NCI-H226 (cell line): ENCODE measurements around the gene GPR39.

Experiments used
- DNase-seq: peaks from one replicate; pipeline ENCODE4 v3.0.0-alpha.2; 2015

GPR39 gene

DNA sequence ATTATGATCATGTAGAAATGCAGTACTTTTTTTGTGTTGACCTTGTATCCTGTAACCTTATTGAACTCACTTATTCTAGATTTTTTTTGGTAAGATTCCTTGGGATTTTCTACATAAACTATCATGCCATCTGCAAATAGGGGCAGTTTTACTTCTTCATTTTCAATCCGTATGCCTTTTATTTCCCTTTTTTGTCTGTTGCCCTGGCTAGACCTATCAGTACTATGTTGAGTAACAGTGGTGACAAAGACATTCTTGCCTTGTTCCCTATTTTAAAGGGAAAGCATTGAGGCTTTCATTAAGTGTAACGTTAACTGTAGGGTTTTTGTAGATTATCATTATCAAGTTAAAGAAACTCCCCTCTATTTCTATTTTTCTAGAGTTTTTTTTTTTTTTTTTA, 161.1 kb downstream of the GPR39 start:
- no peak for DNase-seq

DNA sequence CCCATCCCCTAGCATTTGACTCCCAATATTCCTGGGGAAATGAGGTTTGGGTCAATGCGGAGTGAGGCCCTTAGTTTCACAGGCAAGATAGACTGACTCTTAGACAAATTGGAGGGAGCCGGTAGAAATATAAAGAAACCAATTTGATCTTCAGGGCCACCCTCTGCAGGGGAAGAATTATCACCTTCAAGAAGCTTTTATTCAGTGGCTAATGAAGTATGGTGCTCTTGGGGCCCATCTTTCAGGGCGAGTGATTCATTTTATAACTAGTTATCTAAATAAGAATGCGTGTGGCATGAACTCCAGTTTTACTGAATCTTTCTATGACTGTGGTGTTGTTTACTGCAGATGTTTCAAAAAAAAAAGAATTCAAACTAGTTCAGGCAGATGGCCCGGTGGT, 165.0 kb downstream of the GPR39 start:
- DNase-seq = no peak

DNA sequence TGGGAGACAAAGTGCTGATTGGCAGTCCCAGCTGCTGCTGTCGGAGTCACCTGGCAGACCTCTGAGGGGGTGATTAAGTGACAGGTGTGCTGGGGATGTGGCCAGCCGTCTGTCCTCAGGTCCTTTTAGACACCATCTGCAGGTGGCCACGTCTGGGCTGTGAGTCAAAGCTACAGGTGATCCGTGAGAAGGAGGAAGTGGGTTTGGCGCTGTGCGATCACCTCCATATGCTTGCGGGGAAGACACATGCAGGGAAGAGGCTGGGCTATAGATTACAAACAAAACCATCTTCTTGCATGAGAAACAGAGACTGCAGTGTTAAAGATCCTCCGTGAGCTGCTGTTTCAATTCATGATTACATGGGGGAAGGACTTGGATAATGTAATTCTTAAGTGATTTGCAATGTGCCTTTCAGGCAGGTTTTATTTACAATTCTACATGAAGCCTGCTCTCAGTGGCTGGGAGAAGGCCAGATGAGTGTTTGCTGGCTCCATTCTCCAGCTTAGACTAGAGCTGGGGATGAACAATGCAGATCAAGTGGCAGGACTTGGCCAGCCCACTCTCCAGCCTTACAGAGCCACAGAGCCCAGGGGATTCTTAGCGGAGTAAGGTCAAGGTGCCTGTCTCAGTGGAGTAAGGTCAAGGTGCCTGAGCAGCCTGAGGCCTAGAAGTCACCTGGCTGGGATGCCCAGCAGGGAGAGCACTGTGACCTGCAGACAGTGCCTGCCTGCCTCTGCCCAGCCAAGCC, 165.6 kb downstream of the GPR39 start:
- no peak for DNase-seq

DNA sequence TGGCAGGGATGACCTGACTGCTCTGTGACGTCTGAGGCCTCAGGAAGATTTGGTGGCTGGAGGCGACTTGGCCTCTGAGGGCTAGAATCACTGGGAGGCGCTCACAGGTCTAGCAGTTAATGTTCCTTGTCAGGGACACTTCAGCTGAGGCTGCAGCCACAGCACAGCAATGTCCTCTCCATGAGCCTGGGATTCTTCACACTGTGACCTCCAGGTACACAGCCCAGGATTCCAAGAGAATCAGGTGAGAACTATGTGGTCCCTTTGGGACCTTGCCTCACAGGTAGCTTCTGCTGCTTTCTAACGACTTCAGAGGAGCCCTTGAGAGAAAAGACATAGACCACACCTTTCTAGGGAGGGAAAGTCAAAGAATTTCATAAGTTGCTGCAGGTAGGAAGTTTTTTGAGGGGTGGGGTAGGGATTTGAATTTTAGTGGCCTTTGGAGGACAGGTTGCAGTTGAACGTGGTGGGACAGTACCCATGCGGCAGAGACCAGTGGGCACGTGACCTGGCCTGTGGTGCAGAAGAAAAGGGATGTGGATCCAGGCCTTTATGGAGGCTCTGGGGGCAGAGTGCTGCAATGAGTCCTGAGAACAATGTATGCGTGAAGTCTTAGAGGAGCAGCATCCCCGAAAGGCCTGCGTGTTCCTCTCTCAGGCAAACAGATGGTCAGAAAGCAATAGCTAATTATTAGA, 167.2 kb downstream of the GPR39 start:
- no peak for DNase-seq

DNA sequence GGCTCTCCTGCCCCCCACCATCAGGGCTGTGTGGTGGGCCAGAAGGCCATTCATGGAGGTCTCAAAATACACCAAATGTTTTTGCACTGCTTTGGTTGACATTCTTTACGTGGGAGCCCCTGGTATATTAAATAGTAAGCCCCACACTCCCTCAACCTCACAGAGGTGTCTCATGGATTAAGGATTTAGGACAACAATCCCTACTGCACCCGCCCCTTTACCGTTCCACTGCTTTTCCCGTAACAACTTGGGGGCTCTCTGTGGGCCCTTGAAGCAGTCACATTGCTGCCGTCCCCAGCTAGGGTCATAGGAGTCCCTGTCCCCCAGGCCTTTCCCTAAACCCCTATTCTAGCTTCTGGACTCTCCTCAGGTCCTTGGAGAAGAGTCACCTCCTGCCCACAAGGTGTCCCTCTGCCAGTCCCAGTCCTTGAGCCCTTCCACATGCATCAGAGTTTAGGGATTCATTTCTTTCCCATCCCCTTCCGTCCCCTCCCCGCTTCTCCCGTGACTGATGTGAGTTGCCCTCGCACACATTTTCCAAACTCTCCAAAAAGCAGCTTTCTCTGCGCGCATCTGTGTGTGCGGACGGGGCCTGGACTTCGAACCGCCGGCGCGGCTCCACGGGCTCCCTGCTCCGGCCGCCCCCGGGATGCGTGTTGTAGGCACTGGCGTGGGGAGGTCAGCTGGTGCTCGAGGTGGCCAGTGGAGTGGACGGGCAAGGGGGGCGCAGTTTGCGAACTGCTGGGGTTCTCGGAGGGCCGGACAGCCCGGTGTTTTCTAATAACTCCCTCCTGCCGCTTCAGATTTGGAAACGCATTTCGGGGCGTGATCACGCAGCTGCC, 168.6 kb downstream of the GPR39 start:
- DNase-seq = no peak

DNA sequence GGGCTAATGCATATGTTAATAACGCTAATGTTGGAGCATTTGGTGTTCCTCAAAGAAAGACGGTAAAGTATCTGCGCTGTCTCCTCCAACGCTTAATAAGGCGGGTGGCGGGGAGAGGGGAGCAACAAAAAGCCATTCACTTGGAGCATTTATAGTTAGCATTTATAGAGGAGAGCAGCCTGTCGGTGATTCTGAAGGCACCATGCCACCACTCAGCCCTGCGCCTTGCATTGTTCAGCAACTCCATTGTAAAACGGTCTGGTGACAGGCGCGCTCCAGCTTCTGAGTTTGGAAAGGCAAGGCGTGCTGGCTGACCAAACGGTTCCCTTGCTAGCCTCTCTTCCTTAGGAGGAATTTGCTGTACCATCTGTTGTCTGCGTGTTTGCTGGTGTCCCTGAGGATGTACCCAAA, 169.5 kb downstream of the GPR39 start:
- DNase-seq = no peak

DNA sequence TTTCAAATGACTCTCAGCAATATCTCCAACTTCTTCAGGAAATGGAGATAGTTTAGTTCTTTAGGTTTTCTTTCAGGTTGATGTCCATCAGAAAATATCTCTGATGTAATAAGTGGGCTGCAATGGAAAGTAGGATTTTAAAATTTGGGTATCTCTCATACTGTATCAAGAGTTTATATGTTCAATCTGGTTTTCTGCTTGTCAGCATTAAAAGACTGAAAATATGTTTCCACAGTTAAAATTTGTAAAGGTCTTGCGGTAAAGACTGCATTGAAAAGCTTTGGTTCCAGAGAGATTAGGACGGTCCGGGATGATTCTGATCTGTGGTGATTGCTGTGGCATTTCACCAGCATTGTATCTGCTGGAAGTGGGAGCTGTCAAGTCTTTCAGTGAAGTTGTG, 170.2 kb downstream of the GPR39 start:
- DNase-seq = no peak

DNA sequence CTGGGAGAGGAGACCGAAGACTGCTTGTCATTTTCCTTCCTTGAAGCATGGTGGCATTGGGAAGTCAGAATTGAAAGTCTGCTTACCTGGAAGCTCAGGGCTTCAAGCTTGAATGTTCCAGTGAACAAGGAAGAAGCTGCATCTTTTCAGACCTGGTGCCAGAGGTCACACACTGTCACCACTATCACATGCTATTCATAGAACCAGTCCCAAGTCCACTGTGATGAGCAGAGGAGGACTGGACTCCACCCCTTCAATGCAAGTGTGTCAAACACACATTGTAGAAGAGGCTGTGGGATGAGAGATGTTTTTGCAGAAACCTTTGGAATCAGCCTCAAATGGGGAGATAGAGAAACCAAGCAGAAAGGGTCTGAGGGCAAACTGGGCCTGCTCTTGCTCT, 172.0 kb downstream of the GPR39 start:
- DNase-seq = no peak

DNA sequence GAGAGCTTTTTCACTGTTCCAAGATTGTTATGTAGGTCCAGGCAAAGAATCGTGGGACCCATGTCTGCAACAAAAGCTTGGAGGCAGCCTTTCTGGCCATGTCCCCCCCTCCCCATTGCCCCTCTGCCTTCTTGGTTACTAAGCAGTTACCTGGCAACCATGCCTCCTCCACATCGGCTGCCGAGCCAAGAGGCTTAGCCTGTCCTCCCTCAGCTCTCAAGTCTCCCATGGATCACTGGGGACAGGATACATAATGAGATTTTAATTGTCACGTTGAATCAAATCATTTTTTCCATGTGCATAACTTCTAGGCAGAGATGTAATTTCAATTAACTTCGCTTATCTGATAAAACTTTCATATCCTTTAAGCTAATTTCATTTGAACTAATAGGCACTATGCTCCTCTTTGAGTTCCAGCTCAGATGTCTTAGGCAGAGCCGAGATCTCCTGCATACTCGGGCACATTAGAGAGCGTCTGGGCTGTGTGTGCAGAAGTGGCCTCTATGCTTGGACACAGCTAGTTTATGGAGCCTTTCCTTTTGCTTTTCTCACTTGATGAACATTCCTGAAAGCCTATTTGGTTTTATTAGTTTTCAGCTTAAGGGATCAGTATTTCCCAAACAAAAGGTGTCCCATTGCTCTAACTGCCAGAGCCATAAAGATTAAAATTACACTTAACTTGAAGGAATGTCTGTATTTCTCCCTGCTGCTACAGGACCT, 172.7 kb downstream of the GPR39 start:
- no peak for DNase-seq

DNA sequence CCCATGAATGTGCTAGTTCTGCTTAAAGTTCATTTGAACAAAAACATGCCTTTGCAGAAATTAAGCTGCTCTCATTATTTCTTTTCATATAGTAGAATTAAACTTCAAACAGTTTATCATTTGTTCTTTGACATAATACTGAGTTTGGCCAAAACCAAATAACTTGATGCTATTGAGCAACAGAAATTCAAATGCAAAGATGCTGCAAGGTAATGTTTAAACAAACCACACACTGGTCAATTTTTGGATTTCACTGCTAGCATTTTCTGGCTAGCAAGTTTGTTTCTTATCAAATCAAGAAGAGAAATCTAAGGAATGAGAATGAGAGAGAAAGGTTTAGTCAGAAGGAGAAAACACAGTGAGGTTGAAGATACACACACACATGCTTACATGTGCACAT, 173.4 kb downstream of the GPR39 start:
- no peak for DNase-seq

DNA sequence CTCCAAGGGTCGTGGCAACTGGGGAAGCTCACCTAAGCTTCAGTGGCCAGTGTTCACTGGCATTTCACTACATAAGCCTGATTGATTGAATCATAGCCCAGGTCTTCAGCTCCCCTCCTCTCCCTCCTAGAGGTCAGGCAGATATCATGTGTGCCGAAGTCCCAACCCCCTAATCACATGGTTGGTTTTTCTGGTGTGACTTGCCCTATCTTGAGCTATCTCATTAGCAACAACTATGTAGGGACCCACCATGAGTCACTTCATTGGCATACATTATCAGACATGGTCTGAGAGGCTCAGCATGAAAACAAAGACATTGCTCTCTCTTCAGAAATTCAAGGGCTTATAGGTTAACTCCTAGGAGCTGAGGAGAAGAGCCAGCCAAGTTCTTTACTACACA, 176.6 kb downstream of the GPR39 start:
- DNase-seq = no peak

DNA sequence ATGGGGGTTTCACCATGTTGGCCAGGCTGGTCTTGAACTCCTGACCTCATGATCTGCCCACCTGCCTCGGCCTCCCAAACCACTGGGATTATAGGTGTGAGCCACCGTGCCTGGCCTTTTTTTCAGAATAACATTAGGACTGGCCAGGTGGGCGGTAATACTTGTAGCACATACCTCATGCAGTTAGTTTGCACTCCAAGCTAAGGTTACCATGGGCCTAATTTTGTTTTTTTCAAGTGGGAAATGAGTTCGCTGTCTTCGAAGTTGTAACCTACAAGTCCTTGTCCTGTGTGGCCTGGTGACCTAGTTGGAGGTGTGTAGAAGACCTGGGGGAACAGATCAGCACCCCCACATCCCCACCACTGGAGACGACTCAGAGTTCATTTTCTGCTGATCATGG, 178.6 kb downstream of the GPR39 start:
- no peak for DNase-seq

DNA sequence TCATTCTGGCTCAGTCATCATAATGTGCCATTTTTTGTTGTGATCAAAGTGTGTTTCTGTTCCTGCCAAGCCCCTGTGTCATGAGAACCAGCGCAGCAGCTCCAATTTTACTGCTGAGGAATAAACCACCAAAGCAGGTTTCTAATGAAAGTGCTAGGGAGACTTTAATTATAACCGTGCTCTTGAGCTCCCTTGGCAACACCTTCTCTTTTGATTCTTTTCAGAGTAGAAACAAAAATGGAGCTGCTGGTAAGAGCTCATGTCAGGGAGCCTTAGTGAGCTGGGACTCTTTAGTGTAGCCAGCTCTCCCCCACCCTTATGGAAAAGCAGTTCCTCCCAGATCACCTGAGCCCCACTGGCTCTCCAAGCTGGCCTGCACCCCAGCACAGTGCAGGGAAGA, 179.1 kb downstream of the GPR39 start:
- no peak for DNase-seq

DNA sequence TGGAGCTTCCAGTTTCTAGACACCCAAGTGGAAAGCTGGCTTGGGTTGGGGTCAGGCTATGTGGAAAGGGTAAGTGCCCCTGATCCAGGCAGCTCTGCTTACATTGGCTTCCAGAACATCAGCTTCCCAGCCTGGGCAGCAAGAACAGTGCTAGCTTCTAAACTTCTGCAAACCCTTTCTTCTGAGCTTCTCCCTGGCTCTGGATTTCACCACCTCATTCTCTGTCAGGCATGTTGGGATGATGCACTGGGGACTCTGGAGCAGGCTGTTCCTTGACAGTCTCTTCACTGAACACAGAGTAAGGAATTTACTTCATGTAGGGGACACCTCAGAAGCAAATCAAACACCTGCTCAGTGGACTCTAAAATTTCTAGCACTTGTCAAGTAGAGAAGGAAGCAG, 180.6 kb downstream of the GPR39 start:
- no peak for DNase-seq

DNA sequence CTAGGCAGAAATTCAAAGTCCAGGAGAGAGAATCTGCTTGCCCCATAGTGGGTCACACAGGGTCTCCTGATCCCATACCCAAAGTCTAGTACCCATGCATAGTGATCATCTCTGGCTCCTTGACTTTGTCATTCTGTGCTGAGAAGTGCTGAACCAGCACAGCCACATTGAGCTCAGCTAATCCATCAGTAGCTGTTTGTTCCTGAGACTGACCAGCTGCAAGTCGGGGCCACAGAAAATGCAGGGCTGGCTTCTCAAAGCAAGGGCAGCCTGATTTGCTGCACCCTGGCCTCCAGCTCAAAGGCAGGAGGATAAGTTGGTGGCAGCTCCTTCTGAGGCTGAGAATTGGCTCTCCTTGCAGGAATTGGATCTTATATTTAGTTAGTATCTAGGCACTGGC, 181.2 kb downstream of the GPR39 start:
- no peak for DNase-seq

DNA sequence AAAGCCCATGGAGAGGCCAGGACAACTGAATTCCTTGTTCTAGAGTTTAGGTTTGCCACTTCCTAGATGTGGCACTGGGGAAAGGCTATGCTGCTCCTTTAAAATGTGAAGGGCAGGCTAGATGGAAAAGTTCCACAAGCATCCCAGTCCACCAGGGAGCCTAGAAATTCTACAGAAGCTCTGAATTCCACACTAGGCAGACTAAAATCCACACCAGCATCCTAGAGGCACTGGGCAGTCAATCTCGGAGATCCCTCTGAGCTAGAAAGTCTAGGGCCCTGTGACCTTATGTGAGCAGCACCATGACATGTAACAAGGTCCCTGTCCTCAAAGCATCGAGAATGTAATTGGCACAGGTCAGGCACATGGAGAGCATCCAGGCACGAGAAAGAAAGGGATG, 181.9 kb downstream of the GPR39 start:
- no peak for DNase-seq

DNA sequence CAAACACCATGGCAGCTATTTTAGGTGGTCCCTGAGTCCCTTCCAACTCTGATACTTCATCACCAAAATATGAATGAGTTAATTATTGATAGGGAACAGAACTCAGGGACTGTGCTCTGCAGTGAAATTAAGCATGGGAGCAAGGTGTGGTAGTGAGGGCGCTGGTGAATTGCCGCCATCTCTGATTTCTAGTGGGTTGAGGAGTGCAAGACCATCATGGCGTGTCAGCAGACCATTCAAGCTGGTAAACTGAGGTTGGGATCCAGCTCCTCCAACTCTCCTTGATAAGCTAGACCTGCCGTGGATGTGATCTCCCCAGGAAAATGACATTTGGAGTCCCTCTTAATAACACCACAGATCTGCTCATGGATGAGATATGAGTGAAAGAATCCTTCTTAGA, 183.0 kb downstream of the GPR39 start:
- DNase-seq = no peak

DNA sequence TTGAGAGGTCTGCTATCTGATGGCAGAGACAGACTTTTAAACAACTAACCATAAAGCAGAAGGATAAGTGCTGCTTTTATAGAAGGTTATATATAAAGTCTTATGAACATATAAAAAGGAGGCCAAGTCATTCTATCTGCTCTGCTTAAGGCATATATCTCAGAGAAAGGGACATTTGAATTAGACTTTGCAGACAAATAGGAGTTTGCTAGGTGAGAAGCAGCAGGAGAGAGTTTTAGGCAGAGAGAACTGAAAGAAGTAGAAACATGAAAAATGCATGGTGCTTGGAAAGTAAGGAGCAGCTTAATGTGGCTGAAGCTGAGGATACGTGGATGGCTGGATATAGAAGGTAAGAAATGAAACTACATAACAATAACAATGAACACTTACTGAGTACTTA, 188.0 kb downstream of the GPR39 start:
- DNase-seq = no peak

DNA sequence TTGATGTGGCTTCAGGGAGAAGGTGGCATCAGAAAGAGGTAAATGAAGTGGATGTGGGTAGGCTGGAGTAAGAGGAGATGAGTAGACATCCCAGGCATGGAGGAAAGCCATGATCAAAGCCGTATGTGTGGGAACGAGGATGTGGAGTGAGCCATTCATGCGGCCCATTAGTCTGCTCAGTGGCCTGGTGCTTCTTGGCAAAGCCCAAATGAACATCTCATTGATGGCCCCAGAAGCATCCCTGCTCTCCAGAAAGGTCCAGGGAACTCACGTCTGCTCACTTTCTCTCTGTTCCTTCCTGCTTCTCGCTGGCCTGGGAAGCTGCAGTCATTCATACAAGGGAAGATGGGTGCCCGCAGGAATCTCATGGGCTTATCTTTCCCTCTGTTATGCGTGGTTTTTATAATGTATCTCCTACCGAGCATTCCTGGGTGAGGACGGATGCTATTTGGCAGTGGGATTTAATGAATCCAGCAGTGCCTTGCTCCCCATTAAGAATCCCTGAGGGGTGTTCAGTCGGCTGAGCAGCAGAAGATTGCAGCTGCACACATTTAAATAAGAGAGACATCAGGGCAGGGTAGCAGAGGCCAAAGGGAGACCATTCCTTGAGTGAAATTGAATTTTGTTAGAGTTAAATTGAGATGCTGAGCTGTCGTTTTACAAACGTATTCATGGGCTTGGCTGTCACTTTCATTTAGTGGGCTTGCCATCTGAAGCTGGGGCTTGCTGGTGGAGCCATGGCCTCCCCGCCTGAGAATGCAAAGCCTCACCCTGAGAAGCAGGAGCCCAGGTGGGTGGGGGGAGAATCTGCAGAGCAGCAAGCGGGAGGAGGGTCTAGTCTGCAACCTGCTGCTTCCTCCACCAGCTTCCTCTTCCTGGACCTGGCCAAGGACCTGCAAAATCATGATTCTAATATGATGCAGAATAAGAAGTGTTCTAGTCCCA, 188.9 kb downstream of the GPR39 start:
- DNase-seq = no peak

DNA sequence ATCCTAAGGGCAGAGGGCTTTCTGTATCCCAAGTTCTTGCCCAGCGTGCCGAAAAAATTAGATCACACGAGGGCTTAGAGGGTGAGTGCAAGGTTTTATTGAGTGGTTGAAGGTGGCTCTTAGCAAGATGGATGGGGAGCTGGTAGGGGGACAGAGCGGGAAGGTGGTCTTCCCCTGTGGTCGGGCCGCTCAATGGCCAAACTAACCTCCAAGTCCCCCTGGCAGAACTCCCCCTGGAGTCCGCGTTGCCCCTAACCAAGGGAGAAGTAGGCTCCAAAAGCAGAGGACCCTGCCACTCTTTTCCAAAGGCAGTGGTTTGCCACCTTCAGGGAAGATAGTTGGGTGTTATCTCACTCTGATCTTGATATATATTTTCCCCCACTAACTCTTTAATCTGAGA, 190.0 kb downstream of the GPR39 start:
- no peak for DNase-seq

DNA sequence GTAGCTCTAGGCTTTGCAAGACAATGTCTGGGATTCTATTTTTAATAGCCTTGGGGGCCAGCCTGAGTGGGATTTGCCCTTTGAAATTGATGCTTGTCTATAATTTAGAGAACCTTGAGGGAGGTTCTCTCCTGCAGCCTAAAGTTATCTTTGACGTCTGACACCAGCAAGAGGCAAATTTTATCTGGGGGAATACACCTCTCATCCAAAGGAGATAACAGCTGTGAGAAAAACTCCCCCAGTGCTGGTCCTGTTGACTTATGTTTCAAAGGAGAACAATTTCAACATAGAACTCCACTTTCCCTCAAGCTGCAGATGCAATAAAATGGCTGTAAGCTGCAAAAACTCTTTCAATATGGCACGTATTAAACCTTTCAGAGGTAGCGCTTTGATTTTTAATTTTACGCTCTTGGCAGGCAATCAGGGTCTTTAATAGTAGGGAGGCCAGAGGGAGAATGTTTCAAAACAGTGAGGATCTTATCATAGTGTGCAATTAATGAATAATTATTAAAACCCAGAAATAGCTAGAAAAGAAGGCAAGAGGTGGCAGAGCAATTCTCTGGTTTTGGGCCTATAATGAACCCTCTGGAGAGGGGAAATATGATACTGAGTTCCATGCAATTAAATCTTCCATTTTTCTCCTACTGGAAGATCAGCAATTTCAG, 191.0 kb downstream of the GPR39 start:
- no peak for DNase-seq

DNA sequence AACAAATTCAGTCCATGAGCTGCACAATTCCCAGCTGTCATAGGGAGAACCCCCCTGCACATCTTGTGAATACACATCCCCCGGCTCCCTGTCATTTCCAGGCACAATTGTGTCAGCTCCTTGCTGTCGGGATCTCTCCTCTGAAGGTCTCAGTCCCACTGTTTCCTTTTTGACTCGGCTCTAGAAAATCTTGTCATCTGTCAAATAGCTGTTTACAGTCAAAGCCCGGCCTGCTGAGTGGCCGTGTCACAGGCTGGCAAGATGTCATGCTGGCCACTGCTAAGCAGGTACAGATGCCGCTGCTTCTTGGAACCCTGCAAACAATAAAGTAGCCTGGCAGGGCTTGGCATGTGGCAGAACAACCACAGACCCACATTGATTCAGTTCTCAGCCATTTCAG, 191.7 kb downstream of the GPR39 start:
- no peak for DNase-seq
